HEK293 (cell line): ENCODE data around the gene PRXL2B.

Experiments
- CTCF ChIA-PET: fragments of 350-600 bp; formaldehyde crosslinking; extraction: SDS; loops from one replicate; lab custom pipeline; 2021; ENCODE audit warnings: antibody characterized with exemption; lab: Yijun Ruan, JAX
- POLR2A ChIA-PET: fragments of 300-600 bp; formaldehyde crosslinking; extraction: SDS; loops from one replicate; lab custom pipeline; 2020; ENCODE audit warnings: antibody characterized with exemption, inconsistent platforms; lab: Yijun Ruan, JAX
- H3K27ac ChIP-seq: fragments of 200-500 bp; sonication (Bioruptor generic); 2 replicates; pipeline ENCODE4 v1.5.1; 2014; ENCODE audit warnings: low read depth, low read length, control low read depth, inconsistent platforms; ENCODE audit errors: extremely low read depth
- H3K36me3 ChIP-seq, 2 experiments: fragments of 200-500 bp in 1 of 2; sonication (Bioruptor generic) in 1 of 2; 1 replicate in 1 of 2; 2 replicates in 1 of 2; pipeline ENCODE4 v1.5.1; 2014 to 2017; ENCODE audit warnings: inconsistent platforms in 2 of 2, low read length in 2 of 2; ENCODE audit not compliant: control insufficient read depth in 2 of 2, insufficient read depth in 1 of 2
- H3K4me1 ChIP-seq: fragments of 200-500 bp; sonication (Bioruptor generic); 2 replicates; pipeline ENCODE4 v1.5.1; 2014; ENCODE audit warnings: mild to moderate bottlenecking, low read length, inconsistent platforms; ENCODE audit not compliant: control insufficient read depth, insufficient read depth
- H3K4me3 ChIP-seq: 2 replicates; pipeline ENCODE4 v1.5.1; 2011; ENCODE audit warnings: low read depth, mild to moderate bottlenecking, control low read depth, low read length, moderate library complexity
- H3K9me3 ChIP-seq: fragments of 200-500 bp; sonication (Bioruptor generic); 2 replicates; pipeline ENCODE4 v1.5.1; 2014; ENCODE audit warnings: low read depth, low read length, inconsistent platforms; ENCODE audit not compliant: control insufficient read depth, insufficient read depth
- BCL11A ChIP-seq: fragments of 450-650 bp; formaldehyde crosslinking; IDR thresholded peaks from 2 replicates; pipeline ENCODE4 v1.5.1; 2016; ENCODE audit warnings: low read depth, missing biosample characterization, missing genetic modification characterization
- CTCF ChIP-seq: fragments of 450-650 bp; formaldehyde crosslinking; IDR thresholded peaks from 2 replicates; pipeline ENCODE4 v1.5.1; 2016; ENCODE audit warnings: missing biosample characterization, missing genetic modification characterization
- TRIM28 ChIP-seq: IDR thresholded peaks from 2 replicates; pipeline ENCODE4 v1.6.1; 2011; ENCODE audit warnings: low read length, control low read depth, borderline replicate concordance
- YY2 ChIP-seq: fragments of 450-650 bp; formaldehyde crosslinking; IDR thresholded peaks from 2 replicates; pipeline ENCODE4 v1.5.1; 2016; ENCODE audit warnings: missing biosample characterization, missing genetic modification characterization
- ZBTB10 ChIP-seq: fragments of 450-650 bp; formaldehyde crosslinking; IDR thresholded peaks from 2 replicates; pipeline ENCODE4 v1.5.1; 2016; ENCODE audit warnings: missing biosample characterization, missing genetic modification characterization
- ZBTB20 ChIP-seq: fragments of 450-650 bp; formaldehyde crosslinking; IDR thresholded peaks from 2 replicates; pipeline ENCODE4 v1.5.1; 2016; ENCODE audit warnings: missing biosample characterization, missing genetic modification characterization
- ZEB2 ChIP-seq: fragments of 450-650 bp; formaldehyde crosslinking; IDR thresholded peaks from 2 replicates; pipeline ENCODE4 v1.5.1; 2016; ENCODE audit warnings: missing biosample characterization, missing genetic modification characterization
- ZNF121 ChIP-seq: fragments of 450-650 bp; formaldehyde crosslinking; IDR thresholded peaks from 2 replicates; pipeline ENCODE4 v1.5.1; 2016; ENCODE audit warnings: missing biosample characterization, missing genetic modification characterization
- ZNF391 ChIP-seq: fragments of 450-650 bp; formaldehyde crosslinking; IDR thresholded peaks from 2 replicates; pipeline ENCODE4 v1.5.1; 2016; ENCODE audit warnings: low read depth, missing biosample characterization, missing genetic modification characterization, borderline replicate concordance
- ZNF510 ChIP-seq: fragments of 450-650 bp; formaldehyde crosslinking; IDR thresholded peaks from 2 replicates; pipeline ENCODE4 v1.5.1; 2018; ENCODE audit warnings: mild to moderate bottlenecking, missing genetic modification characterization, missing biosample characterization; ENCODE audit not compliant: insufficient replicate concordance
- ZNF521 ChIP-seq: fragments of 450-650 bp; formaldehyde crosslinking; IDR thresholded peaks from 2 replicates; pipeline ENCODE4 v1.5.1; 2017; ENCODE audit warnings: missing biosample characterization, mild to moderate bottlenecking, missing genetic modification characterization
- ZNF76 ChIP-seq: fragments of 450-650 bp; formaldehyde crosslinking; IDR thresholded peaks from 2 replicates; pipeline ENCODE4; 2016; ENCODE audit warnings: low read depth, missing biosample characterization, missing genetic modification characterization, borderline replicate concordance
- ZNF792 ChIP-seq: fragments of 450-650 bp; formaldehyde crosslinking; IDR thresholded peaks from 2 replicates; pipeline ENCODE4 v1.5.1; 2016; ENCODE audit warnings: missing biosample characterization, missing genetic modification characterization
- TF ChIP-seq, protein P1 (sequence below): fragments of 450-650 bp; formaldehyde crosslinking; IDR thresholded peaks from 2 replicates; pipeline ENCODE4 v1.5.1; 2016; ENCODE audit warnings: missing biosample characterization, missing genetic modification characterization
- TF ChIP-seq, protein P2 (sequence below): fragments of 450-650 bp; formaldehyde crosslinking; IDR thresholded peaks from 2 replicates; pipeline ENCODE4 v1.5.1; 2016; ENCODE audit warnings: missing biosample characterization, missing genetic modification characterization
- TF ChIP-seq, protein P3 (sequence below): fragments of 450-650 bp; formaldehyde crosslinking; IDR thresholded peaks from 2 replicates; pipeline ENCODE4 v1.5.1; 2017; ENCODE audit warnings: missing biosample characterization, missing genetic modification characterization
- TF ChIP-seq, protein P4 (sequence below): fragments of 450-650 bp; formaldehyde crosslinking; IDR thresholded peaks from 2 replicates; pipeline ENCODE4 v1.5.1; 2016; ENCODE audit warnings: missing biosample characterization, missing genetic modification characterization
- TF ChIP-seq, protein P5 (sequence below): fragments of 450-650 bp; formaldehyde crosslinking; IDR thresholded peaks from 2 replicates; pipeline ENCODE4 v1.5.1; 2017; ENCODE audit warnings: missing biosample characterization, missing genetic modification characterization

The PRXL2B gene

GRCh38 chr1:2547210-2548067 lies 39.1 kb upstream of the PRXL2B start (continued):
- TF ChIP-seq ZEB2 (peak; percentile 6; the same call in 1 of the 2 replicates), YY2 (tag by site-specific recombination) (peak; percentile 84), ZNF792 (tag by site-specific recombination) (no peak), ZNF510 (tag by site-specific recombination) (no peak), BCL11A (peak; percentile 89), ZNF521 (no peak), ZNF76 (no peak), ZNF391 (tag by site-specific recombination) (0 out of 2 replicates have a peak, but pooled peaks have one; percentile 44), ZNF121 (tag by site-specific recombination) (0 out of 2 replicates have a peak, but pooled peaks have one; percentile 7), TRIM28 (no peak)
- TF ChIP-seq, protein P1, sequence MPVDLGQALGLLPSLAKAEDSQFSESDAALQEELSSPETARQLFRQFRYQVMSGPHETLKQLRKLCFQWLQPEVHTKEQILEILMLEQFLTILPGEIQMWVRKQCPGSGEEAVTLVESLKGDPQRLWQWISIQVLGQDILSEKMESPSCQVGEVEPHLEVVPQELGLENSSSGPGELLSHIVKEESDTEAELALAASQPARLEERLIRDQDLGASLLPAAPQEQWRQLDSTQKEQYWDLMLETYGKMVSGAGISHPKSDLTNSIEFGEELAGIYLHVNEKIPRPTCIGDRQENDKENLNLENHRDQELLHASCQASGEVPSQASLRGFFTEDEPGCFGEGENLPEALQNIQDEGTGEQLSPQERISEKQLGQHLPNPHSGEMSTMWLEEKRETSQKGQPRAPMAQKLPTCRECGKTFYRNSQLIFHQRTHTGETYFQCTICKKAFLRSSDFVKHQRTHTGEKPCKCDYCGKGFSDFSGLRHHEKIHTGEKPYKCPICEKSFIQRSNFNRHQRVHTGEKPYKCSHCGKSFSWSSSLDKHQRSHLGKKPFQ = 0 out of 2 replicates have a peak, but pooled peaks have one; percentile 35
- TF ChIP-seq, protein P2, sequence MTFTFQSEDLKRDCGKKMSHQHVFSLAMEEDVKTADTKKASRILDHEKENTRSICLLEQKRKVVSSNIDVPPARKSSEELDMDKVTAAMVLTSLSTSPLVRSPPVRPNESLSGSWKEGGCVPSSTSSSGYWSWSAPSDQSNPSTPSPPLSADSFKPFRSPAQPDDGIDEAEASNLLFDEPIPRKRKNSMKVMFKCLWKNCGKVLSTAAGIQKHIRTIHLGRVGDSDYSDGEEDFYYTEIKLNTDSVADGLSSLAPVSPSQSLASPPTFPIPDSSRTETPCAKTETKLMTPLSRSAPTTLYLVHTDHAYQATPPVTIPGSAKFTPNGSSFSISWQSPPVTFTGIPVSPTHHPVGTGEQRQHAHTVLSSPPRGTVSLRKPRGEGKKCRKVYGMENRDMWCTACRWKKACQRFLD (tag by site-specific recombination) = no peak
- TF ChIP-seq, protein P3, sequence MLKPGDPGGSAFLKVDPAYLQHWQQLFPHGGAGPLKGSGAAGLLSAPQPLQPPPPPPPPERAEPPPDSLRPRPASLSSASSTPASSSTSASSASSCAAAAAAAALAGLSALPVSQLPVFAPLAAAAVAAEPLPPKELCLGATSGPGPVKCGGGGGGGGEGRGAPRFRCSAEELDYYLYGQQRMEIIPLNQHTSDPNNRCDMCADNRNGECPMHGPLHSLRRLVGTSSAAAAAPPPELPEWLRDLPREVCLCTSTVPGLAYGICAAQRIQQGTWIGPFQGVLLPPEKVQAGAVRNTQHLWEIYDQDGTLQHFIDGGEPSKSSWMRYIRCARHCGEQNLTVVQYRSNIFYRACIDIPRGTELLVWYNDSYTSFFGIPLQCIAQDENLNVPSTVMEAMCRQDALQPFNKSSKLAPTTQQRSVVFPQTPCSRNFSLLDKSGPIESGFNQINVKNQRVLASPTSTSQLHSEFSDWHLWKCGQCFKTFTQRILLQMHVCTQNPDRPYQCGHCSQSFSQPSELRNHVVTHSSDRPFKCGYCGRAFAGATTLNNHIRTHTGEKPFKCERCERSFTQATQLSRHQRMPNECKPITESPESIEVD (tag by site-specific recombination) = no peak

DNA sequence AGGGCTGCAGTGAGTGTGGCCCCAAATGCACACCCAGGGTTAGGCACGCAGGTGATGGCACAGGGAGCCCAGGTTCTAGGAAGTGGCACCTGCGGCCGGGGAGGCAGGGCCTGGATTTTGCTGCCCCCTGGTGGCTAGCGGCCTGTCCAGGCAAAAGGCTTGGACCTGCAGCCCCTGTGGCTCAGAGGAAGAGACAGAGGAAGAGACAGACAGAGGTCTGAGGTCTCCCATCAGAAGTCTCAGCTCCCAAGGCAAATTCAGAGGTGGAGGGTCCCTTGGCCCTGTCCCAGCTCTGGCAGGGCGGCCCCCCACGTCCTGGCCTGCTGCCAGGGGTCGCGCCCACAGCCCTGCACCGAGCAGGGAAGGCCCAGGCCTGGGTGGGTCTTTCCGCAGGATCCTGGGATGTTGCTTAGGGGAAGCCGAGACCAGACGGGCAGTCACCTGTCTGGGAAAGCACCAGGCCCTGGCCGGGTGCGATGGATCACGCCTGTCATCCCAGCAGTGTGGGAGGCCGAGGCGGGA lies 38.4 kb upstream of the PRXL2B start:
- ChIA-PET POLR2A (interaction anchor here (2.9 kb wide), 1 partner anchor 22 kb away, joined by 33 read pairs; the partner anchor contains the start of gene PANK4), CTCF (interaction anchor here (0.8 to 3.8 kb wide), 14 partner anchors 13 to 232 kb away, joined by 3 to 31 read pairs (median 4); partner anchors contain the start of genes PANK4 and PEX10)
- Histone ChIP-seq H3K9me3 (no peaks in the 10 kb centered on the region), H3K36me3 (no peaks in the 10 kb centered on the region), H3K4me3 (no peak overlapping the region), H3K27ac (no peak overlapping the region), H3K4me1 (no peaks in the 10 kb centered on the region; the same call in 1 of the 2 replicates)
- TF ChIP-seq ZBTB10 (peak; percentile 40; the same call in 1 of the 2 replicates), CTCF (tag by site-specific recombination) (peak; percentile 88), ZBTB20 (tag by site-specific recombination) (0 out of 2 replicates have a peak, but pooled peaks have one; percentile 6)
- TF ChIP-seq, protein P4, sequence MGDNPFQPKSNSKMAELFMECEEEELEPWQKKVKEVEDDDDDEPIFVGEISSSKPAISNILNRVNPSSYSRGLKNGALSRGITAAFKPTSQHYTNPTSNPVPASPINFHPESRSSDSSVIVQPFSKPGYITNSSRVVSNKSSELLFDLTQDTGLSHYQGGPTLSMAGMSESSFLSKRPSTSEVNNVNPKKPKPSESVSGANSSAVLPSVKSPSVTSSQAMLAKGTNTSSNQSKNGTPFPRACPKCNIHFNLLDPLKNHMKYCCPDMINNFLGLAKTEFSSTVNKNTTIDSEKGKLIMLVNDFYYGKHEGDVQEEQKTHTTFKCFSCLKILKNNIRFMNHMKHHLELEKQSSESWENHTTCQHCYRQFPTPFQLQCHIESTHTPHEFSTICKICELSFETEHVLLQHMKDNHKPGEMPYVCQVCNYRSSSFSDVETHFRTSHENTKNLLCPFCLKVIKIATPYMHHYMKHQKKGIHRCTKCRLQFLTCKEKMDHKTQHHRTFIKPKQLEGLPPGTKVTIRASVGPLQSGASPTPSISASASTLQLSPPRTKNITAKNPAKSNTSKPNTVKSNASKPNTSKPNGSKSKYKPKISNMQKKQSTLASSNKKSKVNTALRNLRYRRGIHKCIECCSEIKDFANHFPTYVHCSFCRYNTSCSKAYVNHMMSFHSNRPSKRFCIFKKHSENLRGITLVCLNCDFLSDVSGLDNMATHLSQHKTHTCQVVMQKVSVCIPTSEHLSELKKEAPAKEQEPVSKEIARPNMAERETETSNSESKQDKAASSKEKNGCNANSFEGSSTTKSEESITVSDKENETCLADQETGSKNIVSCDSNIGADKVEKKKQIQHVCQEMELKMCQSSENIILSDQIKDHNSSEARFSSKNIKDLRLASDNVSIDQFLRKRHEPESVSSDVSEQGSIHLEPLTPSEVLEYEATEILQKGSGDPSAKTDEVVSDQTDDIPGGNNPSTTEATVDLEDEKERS (tag by site-specific recombination) = no peak
- TF ChIP-seq, protein P5, sequence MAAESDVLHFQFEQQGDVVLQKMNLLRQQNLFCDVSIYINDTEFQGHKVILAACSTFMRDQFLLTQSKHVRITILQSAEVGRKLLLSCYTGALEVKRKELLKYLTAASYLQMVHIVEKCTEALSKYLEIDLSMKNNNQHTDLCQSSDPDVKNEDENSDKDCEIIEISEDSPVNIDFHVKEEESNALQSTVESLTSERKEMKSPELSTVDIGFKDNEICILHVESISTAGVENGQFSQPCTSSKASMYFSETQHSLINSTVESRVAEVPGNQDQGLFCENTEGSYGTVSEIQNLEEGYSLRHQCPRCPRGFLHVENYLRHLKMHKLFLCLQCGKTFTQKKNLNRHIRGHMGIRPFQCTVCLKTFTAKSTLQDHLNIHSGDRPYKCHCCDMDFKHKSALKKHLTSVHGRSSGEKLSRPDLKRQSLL (tag by site-specific recombination) = no peak
